Smooth muscle cell (in vitro differentiated cells): ENCODE data around the gene ABCG1. TPM values are rescaled to one million over a fixed set of nuclear protein-coding genes. Genes with fewer than 3 reads are reported as not detected.

Experiments used
- DNase-seq: peaks from one replicate; lab custom pipeline; 2025; ENCODE audit not compliant: unreplicated experiment; lab: John Stamatoyannopoulos, UW
- H2AFZ ChIP-seq: fragments of 200-600 bp; sonication (generic); 2 replicates; pipeline ENCODE4 v1.6.0; 2016; ENCODE audit warnings: antibody characterized with exemption, low read depth, mild to moderate bottlenecking
- H3F3A ChIP-seq: fragments of 200-600 bp; sonication (generic); 2 replicates; pipeline ENCODE4 v1.6.0; 2017; ENCODE audit warnings: antibody characterized with exemption, low read depth
- H3K27ac ChIP-seq: fragments of 200-600 bp; sonication (generic); 2 replicates; pipeline ENCODE4 v1.5.1; 2016; ENCODE audit warnings: low read depth, mild to moderate bottlenecking
- H3K27me3 ChIP-seq: fragments of 200-600 bp; sonication (generic); 2 replicates; pipeline ENCODE4 v1.6.1; 2016; ENCODE audit warnings: low read depth, mild to moderate bottlenecking
- H3K36me3 ChIP-seq: fragments of 200-600 bp; sonication (generic); 2 replicates; pipeline ENCODE4 v1.5.1; 2016; ENCODE audit warnings: low read depth
- H3K4me1 ChIP-seq: fragments of 200-600 bp; sonication (generic); 2 replicates; pipeline ENCODE4 v1.5.1; 2016; ENCODE audit warnings: low read depth
- H3K4me2 ChIP-seq: fragments of 200-600 bp; sonication (generic); 2 replicates; pipeline ENCODE4 v1.6.0; 2016; ENCODE audit warnings: mild to moderate bottlenecking
- H3K4me3 ChIP-seq: fragments of 200-600 bp; sonication (generic); 2 replicates; pipeline ENCODE4 v1.5.1; 2016; ENCODE audit warnings: mild to moderate bottlenecking
- H3K79me2 ChIP-seq: fragments of 200-600 bp; sonication (generic); 2 replicates; pipeline ENCODE4 v1.6.0; 2016; ENCODE audit warnings: low read depth, mild to moderate bottlenecking
- H3K9ac ChIP-seq: fragments of 200-600 bp; sonication (generic); 2 replicates; pipeline ENCODE4 v1.6.0; 2016; ENCODE audit warnings: low read depth
- H3K9me3 ChIP-seq: fragments of 200-600 bp; sonication (generic); replicated peaks from 2 replicates; pipeline ENCODE4 v1.5.1; 2016; ENCODE audit warnings: low read depth
- H4K20me1 ChIP-seq: fragments of 200-600 bp; sonication (generic); 2 replicates; pipeline ENCODE4 v1.6.0; 2016; ENCODE audit warnings: low read depth
- WGBS: methylation state at CpG from one replicate; pipeline ENCODE4 v1.1.7; 2016; ENCODE audit warnings: low lambda C conversion rate; 5-methylcytosine and 5-hydroxymethylcytosine counted together
- polyA plus RNA-seq: library from polyadenylated mRNA; unstranded; fragments of >200 nt; fragmentation: Nextera tagmentation; extraction: Ambion mirVana; gene quantifications from 2 replicates; pipeline ENCODE4 v1.2.1, GENCODE V29; 2016
- total RNA-seq: library from RNA; depleted of rRNA; stranded (reverse); fragments of >200 nt; gene quantifications from 2 replicates; pipeline ENCODE4 v1.2.3, GENCODE V29; 2014
- TF ChIP-seq, protein P1 (sequence below): fragments of 200-600 bp; sonication (generic); IDR thresholded peaks from 2 replicates; pipeline ENCODE4 v1.5.1; 2017; ENCODE audit warnings: borderline replicate concordance, mild to moderate bottlenecking, antibody characterized with exemption; ENCODE audit not compliant: insufficient read depth, poor library complexity, severe bottlenecking

ABCG1 gene
- total and polyA plus RNA-seq, 2 experiments from 2014 or later = 0.55 to 2.9 TPM

DNA sequence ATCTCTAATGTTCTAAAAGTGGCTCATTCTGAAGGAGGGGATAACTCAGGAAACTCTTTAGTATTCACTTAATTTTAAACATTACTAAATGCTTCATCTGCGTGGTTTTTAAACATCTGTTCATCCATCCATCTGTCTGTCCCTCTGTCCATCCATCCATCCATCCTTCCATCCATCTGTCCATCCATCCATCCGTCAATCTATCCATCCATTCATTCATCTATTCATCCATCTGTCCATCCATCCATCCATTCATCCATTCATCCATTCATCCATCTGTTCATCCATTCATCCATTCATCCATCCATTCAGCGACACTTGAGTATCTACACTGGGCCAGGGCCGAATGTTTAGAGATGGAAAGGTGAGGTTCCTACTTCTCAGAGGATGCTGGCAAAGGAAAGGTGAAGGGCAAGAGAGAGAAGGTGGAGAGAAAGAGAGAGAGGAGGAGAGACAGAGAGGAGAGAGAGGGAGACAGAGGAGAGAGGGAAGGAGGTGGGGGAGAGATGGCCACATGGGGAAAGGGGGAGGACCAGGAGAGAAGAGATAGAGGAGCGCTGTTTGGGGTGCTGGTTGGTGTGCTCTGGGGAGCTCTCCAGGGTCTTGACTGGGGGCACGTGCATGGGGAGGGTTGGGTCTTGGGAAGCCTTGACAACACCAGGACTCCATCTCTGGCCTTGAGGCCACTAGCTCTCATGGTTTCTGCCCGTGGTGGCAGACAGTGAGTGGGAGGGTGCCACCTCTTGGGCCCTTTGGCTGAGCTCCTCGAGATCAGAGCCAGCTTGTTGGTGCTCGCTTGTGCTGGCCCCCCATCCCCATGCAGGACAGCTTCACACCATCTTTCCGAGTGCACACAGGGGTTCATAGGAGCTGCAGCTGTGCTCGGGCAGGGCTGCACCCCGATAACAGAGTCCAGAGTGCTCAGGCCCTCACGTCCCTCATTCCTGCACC, 45.6 kb downstream of the ABCG1 start:
- peaks cover 4% of the 10 kb centered on the region for H3F3A ChIP-seq
- H3K9ac ChIP-seq = no peak overlapping the region
- WGBS = 92% methylated on average over 13 of the region's 13 CpGs
- DNase-seq = no peak
- H3K4me3 ChIP-seq = no peak overlapping the region
- no peak overlapping the region for H3K27ac ChIP-seq
- peaks cover 7% of the 10 kb centered on the region for H3K4me1 ChIP-seq
- H4K20me1 ChIP-seq = no peaks in the 10 kb centered on the region
- no peaks in the 10 kb centered on the region for H3K36me3 ChIP-seq
- no peaks in the 10 kb centered on the region for H3K79me2 ChIP-seq
- no peak overlapping the region for H3K4me2 ChIP-seq
- TF ChIP-seq, protein P1, sequence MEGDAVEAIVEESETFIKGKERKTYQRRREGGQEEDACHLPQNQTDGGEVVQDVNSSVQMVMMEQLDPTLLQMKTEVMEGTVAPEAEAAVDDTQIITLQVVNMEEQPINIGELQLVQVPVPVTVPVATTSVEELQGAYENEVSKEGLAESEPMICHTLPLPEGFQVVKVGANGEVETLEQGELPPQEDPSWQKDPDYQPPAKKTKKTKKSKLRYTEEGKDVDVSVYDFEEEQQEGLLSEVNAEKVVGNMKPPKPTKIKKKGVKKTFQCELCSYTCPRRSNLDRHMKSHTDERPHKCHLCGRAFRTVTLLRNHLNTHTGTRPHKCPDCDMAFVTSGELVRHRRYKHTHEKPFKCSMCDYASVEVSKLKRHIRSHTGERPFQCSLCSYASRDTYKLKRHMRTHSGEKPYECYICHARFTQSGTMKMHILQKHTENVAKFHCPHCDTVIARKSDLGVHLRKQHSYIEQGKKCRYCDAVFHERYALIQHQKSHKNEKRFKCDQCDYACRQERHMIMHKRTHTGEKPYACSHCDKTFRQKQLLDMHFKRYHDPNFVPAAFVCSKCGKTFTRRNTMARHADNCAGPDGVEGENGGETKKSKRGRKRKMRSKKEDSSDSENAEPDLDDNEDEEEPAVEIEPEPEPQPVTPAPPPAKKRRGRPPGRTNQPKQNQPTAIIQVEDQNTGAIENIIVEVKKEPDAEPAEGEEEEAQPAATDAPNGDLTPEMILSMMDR = no peak
- no peaks in the 10 kb centered on the region for H3K27me3 ChIP-seq
- no peak overlapping the region for H2AFZ ChIP-seq
- no peaks in the 10 kb centered on the region for H3K9me3 ChIP-seq

DNA sequence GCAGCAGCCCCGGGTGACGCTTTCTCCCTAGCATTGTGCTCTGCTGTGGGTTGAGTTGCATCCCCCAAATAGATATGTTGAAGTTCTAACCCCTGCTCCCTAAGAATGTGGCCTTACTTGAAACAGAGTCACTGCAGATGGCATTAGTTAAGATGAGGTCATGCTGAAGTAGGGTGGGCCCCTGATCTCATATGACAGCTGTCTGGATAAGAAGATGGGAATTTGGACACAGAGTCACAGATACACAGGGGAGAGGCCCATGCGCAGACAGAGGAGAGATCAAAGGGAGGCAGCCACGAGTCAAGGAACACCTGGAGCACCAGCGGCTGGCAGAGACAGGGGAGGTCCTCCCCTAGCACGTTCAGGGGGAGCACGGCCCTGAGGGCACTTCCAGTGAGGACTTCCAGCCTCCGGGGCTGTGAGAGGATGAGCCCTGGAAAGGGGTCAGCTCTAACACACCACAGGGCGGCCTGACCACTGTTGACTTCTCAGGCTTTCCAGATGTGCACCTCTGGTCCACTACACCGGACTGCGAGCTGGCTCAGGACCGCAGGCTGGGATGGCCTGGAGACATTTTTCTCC, 46.4 kb downstream of the ABCG1 start:
- WGBS = 89% methylated on average over 12 of the region's 12 CpGs
- no peaks in the 10 kb centered on the region for H4K20me1 ChIP-seq
- no peak overlapping the region for H2AFZ ChIP-seq
- H3K9ac ChIP-seq = no peak overlapping the region
- H3K27ac ChIP-seq = no peak overlapping the region
- no peaks in the 10 kb centered on the region for H3K79me2 ChIP-seq
- DNase-seq = no peak
- no peak overlapping the region for H3K4me2 ChIP-seq
- H3K4me1 ChIP-seq = peaks cover 7% of the 10 kb centered on the region
- H3F3A ChIP-seq = peaks cover 4% of the 10 kb centered on the region
- no peaks in the 10 kb centered on the region for H3K27me3 ChIP-seq
- no peaks in the 10 kb centered on the region for H3K36me3 ChIP-seq
- TF ChIP-seq, protein P1 = no peak
- no peaks in the 10 kb centered on the region for H3K9me3 ChIP-seq
- no peak overlapping the region for H3K4me3 ChIP-seq

DNA sequence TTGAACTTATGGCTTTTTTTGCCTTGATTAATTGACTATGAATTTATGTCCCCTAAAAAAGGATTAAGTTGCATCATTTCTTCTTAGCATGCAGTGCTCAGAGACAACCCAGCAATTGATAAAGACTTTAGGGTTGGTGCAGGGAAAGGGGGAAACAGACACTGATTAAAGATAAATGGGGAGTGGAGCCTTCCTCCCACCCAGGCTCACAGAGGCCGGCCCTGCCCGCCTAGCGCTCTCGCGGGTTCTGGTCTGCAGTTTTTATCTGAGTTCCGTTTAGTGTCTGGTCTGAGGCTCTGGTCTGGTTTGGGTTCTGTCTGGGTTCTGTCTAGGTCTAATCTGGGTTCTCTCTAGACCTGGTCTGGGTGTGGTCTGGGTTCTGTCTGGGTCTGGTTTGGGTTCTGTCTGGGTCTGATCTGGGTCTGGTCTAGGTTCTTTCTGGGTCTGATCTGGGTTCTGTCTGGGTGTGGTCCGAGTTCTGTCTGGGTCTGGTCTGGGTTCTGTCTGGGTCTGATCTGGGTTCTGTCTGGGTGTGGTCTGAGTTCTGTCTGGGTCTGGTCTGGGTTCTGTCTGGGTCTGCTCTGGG, 48.1 kb downstream of the ABCG1 start:
- WGBS = 94% methylated on average over 7 of the region's 7 CpGs
- no peaks in the 10 kb centered on the region for H4K20me1 ChIP-seq
- H3K9ac ChIP-seq = no peak overlapping the region
- H3F3A ChIP-seq = peaks cover 4% of the 10 kb centered on the region
- no peak overlapping the region for H3K4me2 ChIP-seq
- no peaks in the 10 kb centered on the region for H3K79me2 ChIP-seq
- H2AFZ ChIP-seq = no peak overlapping the region
- H3K9me3 ChIP-seq = no peaks in the 10 kb centered on the region
- H3K27me3 ChIP-seq = no peaks in the 10 kb centered on the region
- DNase-seq = no peak
- TF ChIP-seq, protein P1 = no peak
- H3K27ac ChIP-seq = no peak overlapping the region
- H3K36me3 ChIP-seq = no peaks in the 10 kb centered on the region
- no peak overlapping the region for H3K4me3 ChIP-seq
- H3K4me1 ChIP-seq = no peaks in the 10 kb centered on the region
